Activated CD4-positive, alpha-beta T cell treated with anti-CD3 and anti-CD28 coated beads, Interleukin-2, amount 50 U/mL, for 4 hours (primary cell): ENCODE measurements around the gene FBXO4.

Experiments used
- DNase-seq, 2 experiments: peaks; one replicate each; pipeline ENCODE4 v3.0.0-alpha.2; 2020

FBXO4 gene

DNA sequence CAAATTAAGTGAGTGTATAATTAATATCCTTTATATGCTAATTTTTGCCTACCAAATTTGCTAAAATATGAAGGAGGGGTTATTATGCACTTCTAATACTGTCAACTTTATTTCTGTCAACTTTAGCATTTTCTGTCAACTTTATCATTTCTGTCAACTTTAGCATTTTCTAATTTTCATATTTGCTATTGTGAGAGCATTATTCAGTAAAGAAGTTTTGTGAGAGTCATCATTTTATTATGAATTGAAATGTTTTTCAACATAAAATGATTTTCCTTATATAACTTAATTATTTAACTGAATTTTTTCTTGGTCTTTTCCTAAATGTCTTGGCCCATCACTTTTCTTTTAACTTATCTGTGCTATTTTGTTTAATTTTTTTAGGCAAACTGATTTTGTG, 58.2 kb downstream of the FBXO4 start:
- no peak for DNase-seq

DNA sequence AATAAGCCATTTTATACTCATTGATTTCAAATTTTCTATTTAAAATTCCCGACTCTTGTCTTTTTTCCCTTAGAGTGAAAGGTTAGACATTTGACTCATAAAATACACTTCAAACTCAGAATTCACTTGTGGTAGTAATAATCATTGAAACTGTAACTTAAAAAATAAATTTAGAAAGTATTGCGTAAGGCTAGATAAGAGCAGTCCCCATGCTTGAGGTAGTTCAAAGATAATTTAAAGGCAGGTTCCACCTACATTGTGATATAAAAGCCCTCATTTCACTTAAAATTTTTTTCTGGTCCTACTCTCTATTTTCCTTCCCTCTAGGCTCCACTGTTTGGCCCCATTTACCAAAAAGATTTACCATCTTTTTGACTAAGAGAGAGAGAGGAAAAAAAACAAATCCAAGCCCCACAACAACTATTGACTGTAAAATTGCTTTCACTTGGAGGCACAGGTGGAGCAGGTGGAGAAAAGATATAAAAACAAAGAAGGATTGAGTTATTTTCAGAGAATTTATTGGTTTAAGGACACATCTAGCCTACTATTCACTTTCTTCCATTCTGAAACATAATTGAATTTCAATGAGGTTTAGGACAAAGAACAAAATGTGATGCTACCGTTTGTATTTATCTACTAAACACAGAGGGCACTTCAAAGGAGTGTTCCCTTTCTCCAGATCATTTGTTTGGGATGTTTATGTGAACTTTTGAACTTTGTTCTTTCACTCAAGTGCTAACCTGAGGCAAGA, 61.0 kb downstream of the FBXO4 start:
- DNase-seq: no peak
